Tibial artery (tissue), 4 donors: ENCODE measurements around the gene SNX18.

Source experiments
- DNase-seq, 2 donors: peaks; one replicate each; pipeline ENCODE4 v3.0.0-alpha.2; 2019
- H3K27ac ChIP-seq, 2 donors: fragments of 200-600 bp; sonication (generic) in 1 of 2; 1 replicate in 1 of 2; 2 replicates in 1 of 2; pipeline ENCODE4 v1.5.1; 2018 to 2019; ENCODE audit warnings: mild to moderate bottlenecking in 1 of 2
- H3K27me3 ChIP-seq, 2 donors: fragments of 200-600 bp; sonication (generic) in 1 of 2; one replicate each; pipeline versions ENCODE4 v1.5.1 to v1.6.0; 2016 to 2019
- H3K36me3 ChIP-seq, 3 donors: fragments of 200-600 bp; sonication (generic) in 2 of 3; one replicate each; pipeline ENCODE4 v1.5.1; 2016 to 2019; ENCODE audit warnings: mild to moderate bottlenecking in 2 of 3
- H3K4me1 ChIP-seq, 4 donors: fragments of 200-600 bp; sonication (generic) in 2 of 4; 1 replicate in 3 of 4; 2 replicates in 1 of 4; pipeline ENCODE4 v1.5.1; 2016 to 2019
- H3K4me3 ChIP-seq, 2 donors: fragments of 200-600 bp; sonication (generic) in 1 of 2; 1 replicate in 1 of 2; 2 replicates in 1 of 2; pipeline ENCODE4 v1.5.1; 2018 to 2019; ENCODE audit warnings: mild to moderate bottlenecking in 2 of 2
- H3K9me3 ChIP-seq, 3 donors: fragments of 200-600 bp; sonication (generic) in 1 of 3; one replicate each; pipeline ENCODE4 v1.5.1; 2016 to 2019
- intact Hi-C: fragments of 100-400 bp; cut with DNase I; formaldehyde crosslinking; loops from one replicate; pipeline ENCODE4 v1.15.0; 2023; ENCODE audit warnings: low total_unique reads
- TF ChIP-seq, protein P1 (sequence below), 2 experiments: fragments of 200-600 bp in 1 of 2; fragments of 450-650 bp in 1 of 2; IDR thresholded peaks; one replicate each; pipeline ENCODE4 v1.5.1; 2017 to 2019; ENCODE audit warnings: antibody characterized with exemption in 2 of 2, mild to moderate bottlenecking in 1 of 2, moderate library complexity in 1 of 2

Gene SNX18

DNA sequence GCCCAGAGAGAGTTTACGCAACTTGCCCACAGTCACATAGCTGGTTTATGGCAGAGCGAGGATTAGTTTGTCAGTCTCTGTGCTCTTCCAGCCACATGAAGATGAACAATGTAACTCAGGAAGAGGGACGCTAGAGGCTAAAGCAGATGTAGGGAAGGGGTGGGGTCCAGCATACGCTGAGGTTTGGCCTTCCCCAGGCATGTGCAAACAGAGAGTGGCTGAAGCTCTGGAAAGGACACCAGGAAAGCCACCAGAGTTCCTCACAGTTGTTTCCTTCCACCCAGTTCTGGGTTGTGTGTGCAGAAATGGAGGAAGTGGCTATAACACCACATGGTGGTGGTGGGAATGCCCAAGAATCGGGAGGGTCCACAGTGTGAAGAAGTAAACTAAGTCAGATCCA, 60.0 kb downstream of the SNX18 start:
- DNase-seq, result peak in 1 of 2 donors; percentile 30
- intact Hi-C loops, result no loop called here

GRCh38 chr5:54577937-54578653, 60.5 kb downstream of the SNX18 start:
- Histone ChIP-seq H3K4me1 (peaks cover 6 to 41% (median 24%) of the 10 kb centered on the region in 4 donors), H3K27ac (no peak overlapping the region), H3K27me3 (no peaks in the 10 kb centered on the region), H3K9me3 (no peaks in the 10 kb centered on the region), H3K4me3 (no peak overlapping the region), H3K36me3 (no peaks in the 10 kb centered on the region)
- intact Hi-C loops, result no loop called here
- TF ChIP-seq, protein P1, sequence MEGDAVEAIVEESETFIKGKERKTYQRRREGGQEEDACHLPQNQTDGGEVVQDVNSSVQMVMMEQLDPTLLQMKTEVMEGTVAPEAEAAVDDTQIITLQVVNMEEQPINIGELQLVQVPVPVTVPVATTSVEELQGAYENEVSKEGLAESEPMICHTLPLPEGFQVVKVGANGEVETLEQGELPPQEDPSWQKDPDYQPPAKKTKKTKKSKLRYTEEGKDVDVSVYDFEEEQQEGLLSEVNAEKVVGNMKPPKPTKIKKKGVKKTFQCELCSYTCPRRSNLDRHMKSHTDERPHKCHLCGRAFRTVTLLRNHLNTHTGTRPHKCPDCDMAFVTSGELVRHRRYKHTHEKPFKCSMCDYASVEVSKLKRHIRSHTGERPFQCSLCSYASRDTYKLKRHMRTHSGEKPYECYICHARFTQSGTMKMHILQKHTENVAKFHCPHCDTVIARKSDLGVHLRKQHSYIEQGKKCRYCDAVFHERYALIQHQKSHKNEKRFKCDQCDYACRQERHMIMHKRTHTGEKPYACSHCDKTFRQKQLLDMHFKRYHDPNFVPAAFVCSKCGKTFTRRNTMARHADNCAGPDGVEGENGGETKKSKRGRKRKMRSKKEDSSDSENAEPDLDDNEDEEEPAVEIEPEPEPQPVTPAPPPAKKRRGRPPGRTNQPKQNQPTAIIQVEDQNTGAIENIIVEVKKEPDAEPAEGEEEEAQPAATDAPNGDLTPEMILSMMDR (IDR thresholded peaks at IDR 0.05), result no peak
- DNase-seq, result no peak

More for the DNA sequence above, 60.0 kb downstream of the SNX18 start:
- no peaks in the 10 kb centered on the region for H3K27me3 ChIP-seq
- no peaks in the 10 kb centered on the region for H3K9me3 ChIP-seq
- no peak overlapping the region for H3K27ac ChIP-seq
- no peak overlapping the region for H3K4me3 ChIP-seq
- H3K36me3 ChIP-seq, result no peaks in the 10 kb centered on the region
- H3K4me1 ChIP-seq, result peaks cover 6 to 36% (median 24%) of the 10 kb centered on the region in 4 donors
- TF ChIP-seq, protein P1 (IDR thresholded peaks at IDR 0.05), result no peak

GRCh38 chr5:54579591-54580295, 62.2 kb downstream of the SNX18 start:
- DNase-seq, result no peak
- no peaks in the 10 kb centered on the region for H3K27me3 ChIP-seq
- H3K27ac ChIP-seq, result peak overlapping the region; percentile 77 to 88
- TF ChIP-seq, protein P1 (IDR thresholded peaks at IDR 0.05), result no peak
- intact Hi-C loops, result no loop called here
- no peak overlapping the region for H3K4me3 ChIP-seq
- H3K36me3 ChIP-seq, result no peaks in the 10 kb centered on the region
- H3K4me1 ChIP-seq, result peaks cover 6 to 49% (median 24%) of the 10 kb centered on the region in 4 donors
- no peaks in the 10 kb centered on the region for H3K9me3 ChIP-seq

GRCh38 chr5:54580997-54581811, 63.6 kb downstream of the SNX18 start:
- DNase-seq, result no peak
- no peak overlapping the region for H3K4me3 ChIP-seq
- no peaks in the 10 kb centered on the region for H3K36me3 ChIP-seq
- intact Hi-C loops, result no loop called here
- H3K27me3 ChIP-seq, result no peaks in the 10 kb centered on the region
- H3K4me1 ChIP-seq, result peaks cover 6 to 49% (median 24%) of the 10 kb centered on the region in 4 donors
- H3K27ac ChIP-seq, result peak overlapping the region; percentile 77 to 88
- H3K9me3 ChIP-seq, result no peaks in the 10 kb centered on the region
- TF ChIP-seq, protein P1 (IDR thresholded peaks at IDR 0.05), result no peak

- TF ChIP-seq, protein P1 (IDR thresholded peaks at IDR 0.05), result no peak
- DNase-seq, result no peak
- Histone ChIP-seq H3K27ac (peak overlapping the region; percentile 77 to 88), H3K36me3 (no peaks in the 10 kb centered on the region), H3K4me1 (peaks cover 6 to 49% (median 24%) of the 10 kb centered on the region in 4 donors), H3K9me3 (no peaks in the 10 kb centered on the region), H3K27me3 (no peaks in the 10 kb centered on the region), H3K4me3 (no peak overlapping the region)
- intact Hi-C loops, result no loop called here
These were observed 64.4 kb downstream of the SNX18 start for GRCh38 chr5:54581831-54582548.
